ENCODE data around the gene VDR. TPM values are rescaled to one million over a fixed set of nuclear protein-coding genes. Genes with fewer than 3 reads are reported as not detected.

Gene VDR
- total RNA-seq: 10 to 100 TPM; 16.6 to 25.0 (median 21.3) TPM

- Histone ChIP-seq H3K4me1 (peaks cover 41 to 58% (median 44%) of the 10 kb centered on the region in 3 donors), H3K9me3 (no peaks in the 10 kb centered on the region), H3K27ac (peak within 1 kb of the TSS; percentile 78 to 92 (median 84)), H3K27me3 (no peaks in the 10 kb centered on the region), H3K36me3 (no peaks in the 10 kb centered on the region), H3K4me3 (peak within 1 kb of the TSS; percentile 53 to 81 (median 65))
- WGBS, 2 donors: 3 to 7% methylated on average over 12 to 16 of the region's 79 CpGs
- no peak for DNase-seq
- peak in 4 of 6 experiments; percentile 12 to 27 (median 16) for TF ChIP-seq CTCF (IDR thresholded peaks at IDR 0.05)
- TF ChIP-seq POLR2A (IDR thresholded peaks at IDR 0.05): peak in 2 of 4 donors; percentile 34 to 82
- intact Hi-C loops (cut with DNase I): loop anchor here (5.0 kb wide), 1 partner anchor 37 kb away; no protein-coding TSS in a partner anchor
Measured at GRCh38 chr12:47904713-47905709, at the start of gene VDR. VDR (minus strand) TSS chr12:47904994; CDS start chr12:47879113, 25,881 bp downstream.

GRCh38 chr12:47954058-47954457, 49.3 kb upstream of the VDR start:
- 67 to 85% methylated on average over 3 to 5 of the region's 8 CpGs for WGBS, 2 donors
- TF ChIP-seq CTCF (IDR thresholded peaks at IDR 0.05) (no peak), POLR2A (IDR thresholded peaks at IDR 0.05) (no peak)

GRCh38 chr12:47950856-47951468, 46.2 kb upstream of the VDR start:
- no peaks in the 10 kb centered on the region for H3K36me3 ChIP-seq
- H3K27me3 ChIP-seq: no peaks in the 10 kb centered on the region
- no peaks in the 10 kb centered on the region for H3K9me3 ChIP-seq
- DNase-seq: no peak
- H3K4me1 ChIP-seq: peaks cover 10 to 44% (median 12%) of the 10 kb centered on the region in 3 donors
- intact Hi-C loops (cut with DNase I): loop anchor here (10.0 kb wide), 2 partner anchors 86 to 226 kb away; partner anchors contain the start of gene ENDOU
- 54 to 57% methylated on average over 5 to 6 of the region's 8 CpGs for WGBS, 2 donors
- no peak overlapping the region for H3K4me3 ChIP-seq
- no peak for TF ChIP-seq POLR2A (IDR thresholded peaks at IDR 0.05)
- no peak for TF ChIP-seq CTCF (IDR thresholded peaks at IDR 0.05)
- no peak overlapping the region for H3K27ac ChIP-seq

More at GRCh38 chr12:47954058-47954457, 49.3 kb upstream of the VDR start:
- intact Hi-C loops (cut with DNase I): loop anchor here (10.0 kb wide), 2 partner anchors 89 to 229 kb away; partner anchors contain the start of gene ENDOU
- H3K4me1 ChIP-seq: peaks cover 0 to 13% (median 9%) of the 10 kb centered on the region in 3 donors
- no peak for DNase-seq
- no peak overlapping the region for H3K4me3 ChIP-seq
- no peak overlapping the region for H3K27ac ChIP-seq
- no peaks in the 10 kb centered on the region for H3K36me3 ChIP-seq
- H3K27me3 ChIP-seq: no peaks in the 10 kb centered on the region
- H3K9me3 ChIP-seq: no peaks in the 10 kb centered on the region

GRCh38 chr12:47949441-47950341, 44.9 kb upstream of the VDR start:
- 28 to 31% methylated on average over 29 to 30 of the region's 32 CpGs for WGBS, 2 donors
- H3K27ac ChIP-seq: peak overlapping the region in 3 of 4 donors; percentile 21 to 54 (median 23)
- TF ChIP-seq CTCF (IDR thresholded peaks at IDR 0.05): peak; percentile 58 to 90 (median 84)
- TF ChIP-seq POLR2A (IDR thresholded peaks at IDR 0.05): no peak
- no peak for DNase-seq
- intact Hi-C loops (cut with DNase I): loop anchor here (10.0 kb wide), 2 partner anchors 85 to 225 kb away; partner anchors contain the start of gene ENDOU
- no peaks in the 10 kb centered on the region for H3K36me3 ChIP-seq
- no peak overlapping the region for H3K4me3 ChIP-seq
- H3K27me3 ChIP-seq: no peaks in the 10 kb centered on the region
- H3K4me1 ChIP-seq: peaks cover 10 to 46% (median 12%) of the 10 kb centered on the region in 3 donors
- H3K9me3 ChIP-seq: no peaks in the 10 kb centered on the region

Data from esophagus squamous epithelium (tissue), 5 donors.